IPS-11a (cell line): ENCODE results near the gene C14orf93.

Source experiments
- H3K4me3 ChIP-seq: one replicate; pipeline ENCODE4 v1.5.1; 2013; ENCODE audit warnings: low read depth, low read length, control low read depth

C14orf93 gene

DNA sequence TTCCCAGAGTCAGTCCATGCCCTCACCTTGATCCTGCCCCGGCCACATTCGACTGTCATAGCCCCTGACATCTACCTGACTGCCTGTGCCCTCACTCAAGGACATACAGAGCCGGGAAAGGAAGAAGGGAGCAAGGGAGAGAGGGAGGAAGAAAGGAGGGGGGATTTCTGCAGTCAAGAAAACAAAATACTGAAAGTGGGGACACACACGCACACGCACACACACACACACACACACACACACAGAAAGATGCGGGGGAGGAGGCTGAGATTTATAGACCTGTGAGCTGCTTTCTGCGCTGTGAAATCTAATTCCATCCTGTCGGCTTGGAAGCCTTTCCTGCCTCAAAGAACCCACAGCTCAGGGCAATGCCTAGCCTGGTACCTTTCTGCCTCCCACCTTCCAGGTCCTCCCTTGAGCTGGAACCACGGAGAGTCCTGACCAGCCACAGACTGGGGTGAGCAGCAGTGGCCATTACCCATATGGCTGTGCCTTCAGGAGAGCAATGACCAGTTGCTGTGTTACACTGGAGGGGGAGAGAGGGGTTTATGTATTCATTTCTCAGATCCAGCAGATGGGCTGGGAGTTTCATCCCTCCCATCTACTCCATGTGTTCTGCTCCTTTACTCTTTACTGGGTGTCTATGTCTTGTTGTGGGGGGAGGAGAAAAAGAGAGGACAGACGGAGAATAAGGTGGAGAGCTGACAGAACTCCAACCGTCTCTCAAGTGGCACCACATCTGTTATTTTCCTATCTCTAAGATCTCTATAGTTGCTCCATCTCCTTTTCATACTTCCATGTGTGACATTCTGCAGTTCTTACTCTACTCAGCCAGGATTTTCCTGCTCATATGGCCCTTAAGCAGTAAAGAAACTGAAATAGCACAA is 12.9 kb downstream of the C14orf93 start:
- H3K4me3 ChIP-seq, result no peak overlapping the region

DNA sequence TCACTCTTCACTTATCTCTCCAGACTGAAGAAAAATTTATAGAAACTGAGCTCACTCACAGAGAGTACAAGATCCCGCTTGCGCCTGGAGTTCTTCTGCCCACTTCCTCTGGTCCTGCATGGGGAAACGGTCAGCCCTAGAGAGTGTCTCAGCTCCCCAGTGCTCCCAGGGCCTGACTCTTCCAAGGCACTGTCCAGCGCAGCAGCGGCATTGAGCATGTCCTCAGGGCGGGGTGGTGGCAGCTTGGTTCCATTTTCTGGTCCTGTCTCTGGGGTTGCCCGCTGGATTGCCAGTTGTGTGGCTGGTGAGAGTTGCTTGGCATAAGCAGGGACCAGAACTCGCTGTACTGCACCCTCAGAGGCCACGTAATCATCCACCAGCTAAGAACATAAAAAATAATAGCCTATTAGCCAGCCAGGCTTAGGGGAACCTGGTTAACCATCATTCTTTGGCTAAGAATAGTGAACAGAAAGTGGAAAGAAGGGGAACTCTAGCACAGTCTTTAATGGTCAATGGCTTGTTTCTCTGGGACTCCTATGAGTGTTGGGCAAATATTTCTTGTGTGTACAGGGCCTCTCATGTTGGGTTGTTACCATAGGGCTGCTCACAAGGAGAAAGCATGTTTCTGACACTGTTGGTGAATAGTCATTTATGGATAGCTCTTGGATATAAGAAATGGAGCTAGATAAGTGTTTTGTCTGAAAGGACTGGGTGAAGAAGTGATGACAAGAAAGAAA is 13.9 kb downstream of the C14orf93 start:
- no peak overlapping the region for H3K4me3 ChIP-seq

DNA sequence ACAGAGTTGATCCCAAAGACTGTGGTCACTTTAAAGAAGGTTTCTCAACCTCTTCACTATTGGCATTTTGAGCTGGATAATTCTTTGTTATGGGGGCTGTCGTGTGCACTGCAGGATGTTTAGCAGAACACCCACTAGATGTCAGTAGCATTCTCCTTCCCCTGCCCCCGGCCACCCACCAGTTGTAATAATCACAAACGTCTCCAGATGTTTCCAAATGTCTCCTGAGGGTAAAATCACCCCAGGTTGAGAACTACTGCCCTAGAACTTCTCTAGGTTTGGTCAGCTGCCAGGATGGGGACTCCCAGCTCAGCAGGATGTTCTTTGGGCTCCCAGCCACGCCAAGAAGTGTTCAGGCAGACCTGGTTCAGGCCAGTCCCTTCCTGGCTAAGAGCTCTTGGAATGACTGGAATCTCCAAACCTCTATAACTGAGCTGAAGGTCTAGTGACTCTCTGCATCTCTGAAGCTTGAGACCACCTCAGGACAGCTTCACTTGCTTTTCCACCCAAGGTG is 15.1 kb downstream of the C14orf93 start:
- no peak overlapping the region for H3K4me3 ChIP-seq

- no peak overlapping the region for H3K4me3 ChIP-seq
Measured at GRCh38 chr14:22993517-22993916, 16.4 kb downstream of the C14orf93 start.

GRCh38 chr14:22991852-22992251 is 18.1 kb downstream of the C14orf93 start:
- H3K4me3 ChIP-seq, result no peak overlapping the region

GRCh38 chr14:22987291-22987690 is 22.7 kb downstream of the C14orf93 start:
- H3K4me3 ChIP-seq, result no peak overlapping the region

GRCh38 chr14:22986508-22987054 is 23.4 kb downstream of the C14orf93 start:
- H3K4me3 ChIP-seq, result no peak overlapping the region

DNA sequence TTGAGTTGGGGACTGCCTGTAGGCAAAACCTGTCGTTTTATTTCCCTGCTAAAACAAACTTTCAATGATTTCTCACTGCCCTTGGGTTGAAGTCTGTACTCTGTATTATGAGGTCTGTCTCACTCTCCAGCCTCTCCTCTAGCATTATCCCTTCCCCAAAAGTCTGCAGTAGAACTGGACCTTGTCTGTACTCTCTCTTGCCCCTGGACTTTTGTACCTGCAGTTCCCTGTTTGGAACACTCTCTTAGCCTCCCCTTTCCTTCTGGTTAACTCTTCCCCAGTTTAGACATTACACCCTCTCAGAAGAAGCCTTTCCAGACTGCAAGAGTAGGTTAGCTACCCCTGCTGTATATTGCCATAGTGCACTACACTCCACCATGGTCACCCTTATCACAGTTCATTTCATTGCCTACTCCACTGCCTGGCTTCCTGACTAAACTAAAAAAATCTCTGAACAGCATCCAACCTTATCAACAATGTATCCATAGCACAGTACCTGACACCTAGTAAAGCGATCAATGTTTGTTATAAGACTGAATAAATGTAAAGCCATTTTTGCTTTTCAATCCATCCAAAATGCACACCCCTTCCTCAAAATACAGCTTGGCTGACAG is 23.9 kb downstream of the C14orf93 start:
- H3K4me3 ChIP-seq, result no peak overlapping the region

DNA sequence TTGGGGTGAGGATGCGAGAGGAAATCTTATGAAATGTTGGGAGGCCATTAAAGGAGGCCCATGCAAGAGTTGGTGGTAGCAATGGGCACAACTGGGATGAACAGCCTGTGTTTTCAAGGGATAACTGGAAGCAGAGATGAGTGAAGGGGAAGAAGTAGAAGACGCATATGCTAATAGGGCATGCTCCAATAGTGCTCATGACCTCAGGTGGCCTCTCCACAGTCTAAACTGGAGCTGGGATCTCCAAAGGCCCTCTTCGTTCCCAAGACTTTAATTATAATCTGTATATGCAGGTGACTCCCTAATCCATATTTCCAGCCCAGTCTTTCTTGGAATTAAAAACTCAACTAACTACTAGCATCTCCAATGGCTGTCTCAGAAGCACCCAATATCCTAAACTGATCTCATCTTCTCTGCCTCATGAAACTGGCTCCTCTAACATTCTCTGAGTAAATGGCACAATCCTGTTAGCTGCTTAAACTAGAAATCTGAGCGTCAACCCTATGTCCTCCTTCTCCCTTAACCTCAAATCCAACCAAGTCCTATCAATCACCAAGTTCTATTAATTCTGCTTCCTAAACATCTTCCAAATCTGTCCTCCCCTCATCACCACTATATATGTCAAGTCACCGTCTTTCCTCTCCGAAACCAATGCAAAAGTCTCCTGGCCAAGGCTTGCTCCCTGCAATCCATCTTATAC is 24.8 kb downstream of the C14orf93 start:
- no peak overlapping the region for H3K4me3 ChIP-seq

GRCh38 chr14:22982477-22983245 is 27.3 kb downstream of the C14orf93 start, which contains the start of gene AJUBA:
Gene AJUBA (minus strand): TSS chr14:22982551. CDS start chr14:22982266, 285 bp downstream.
- H3K4me3 ChIP-seq, result peak within 1 kb of the TSS; percentile 82

- peak overlapping the region; percentile 82 for H3K4me3 ChIP-seq
Measured at GRCh38 chr14:22981876-22982476, 28.0 kb downstream of the C14orf93 start.

- H3K4me3 ChIP-seq, result peak overlapping the region; percentile 82
Measured at GRCh38 chr14:22981090-22981875, 28.7 kb downstream of the C14orf93 start.

GRCh38 chr14:22980672-22981089 is 29.3 kb downstream of the C14orf93 start:
- H3K4me3 ChIP-seq, result peak overlapping the region; percentile 82

GRCh38 chr14:22979748-22980392 is 30.1 kb downstream of the C14orf93 start:
- peak overlapping the region; percentile 42 for H3K4me3 ChIP-seq

DNA sequence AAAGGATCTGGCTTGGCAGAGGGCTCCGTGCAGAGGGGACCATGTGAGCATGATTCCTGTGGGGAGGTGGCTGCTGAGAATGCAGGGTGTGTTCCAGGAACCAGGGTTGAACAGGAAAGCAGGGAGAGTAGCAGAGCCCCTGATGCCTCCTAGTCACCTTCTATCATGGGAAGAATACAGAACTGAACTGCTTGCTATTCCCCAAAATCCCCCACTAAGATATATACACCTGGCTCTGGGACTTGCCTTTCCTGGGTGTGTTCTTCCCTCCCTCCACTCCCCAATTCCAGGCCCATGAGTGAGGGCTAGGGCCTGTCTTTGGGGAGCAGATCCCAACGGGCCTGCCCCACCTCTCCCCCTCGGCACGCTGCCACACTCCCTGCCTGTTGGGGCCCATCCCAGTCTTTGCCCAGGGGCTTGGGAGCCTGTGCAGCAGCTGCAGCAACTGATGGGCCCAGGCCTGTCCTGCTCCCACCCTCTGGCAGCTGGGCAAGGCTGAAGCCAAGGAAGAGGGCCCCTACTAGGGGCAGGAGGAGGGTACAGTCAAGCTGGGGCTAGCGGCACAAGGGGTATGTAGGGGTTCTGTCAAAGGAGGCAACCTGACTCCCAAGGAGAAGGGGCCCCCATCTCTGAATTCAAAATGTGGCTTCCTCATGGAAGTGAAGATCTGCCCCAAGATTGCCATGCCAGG is 30.8 kb downstream of the C14orf93 start:
- H3K4me3 ChIP-seq, result no peak overlapping the region

DNA sequence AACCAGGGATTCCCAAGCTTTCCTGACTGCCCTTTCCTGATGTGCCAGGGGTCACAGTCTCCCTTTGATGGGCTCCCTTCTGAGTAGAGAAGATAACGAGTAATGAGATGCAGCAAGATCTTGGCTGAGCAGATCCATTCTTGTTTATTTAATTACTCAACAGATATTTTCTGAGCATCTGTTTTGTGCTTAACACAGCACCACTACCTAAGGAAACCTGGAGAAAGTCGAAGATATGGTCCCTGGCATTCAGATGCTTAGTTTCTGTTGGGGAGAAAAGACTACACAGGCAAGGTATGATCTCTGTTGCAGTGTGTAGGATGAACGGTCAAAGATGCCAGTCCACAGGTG is 31.5 kb downstream of the C14orf93 start:
- no peak overlapping the region for H3K4me3 ChIP-seq

DNA sequence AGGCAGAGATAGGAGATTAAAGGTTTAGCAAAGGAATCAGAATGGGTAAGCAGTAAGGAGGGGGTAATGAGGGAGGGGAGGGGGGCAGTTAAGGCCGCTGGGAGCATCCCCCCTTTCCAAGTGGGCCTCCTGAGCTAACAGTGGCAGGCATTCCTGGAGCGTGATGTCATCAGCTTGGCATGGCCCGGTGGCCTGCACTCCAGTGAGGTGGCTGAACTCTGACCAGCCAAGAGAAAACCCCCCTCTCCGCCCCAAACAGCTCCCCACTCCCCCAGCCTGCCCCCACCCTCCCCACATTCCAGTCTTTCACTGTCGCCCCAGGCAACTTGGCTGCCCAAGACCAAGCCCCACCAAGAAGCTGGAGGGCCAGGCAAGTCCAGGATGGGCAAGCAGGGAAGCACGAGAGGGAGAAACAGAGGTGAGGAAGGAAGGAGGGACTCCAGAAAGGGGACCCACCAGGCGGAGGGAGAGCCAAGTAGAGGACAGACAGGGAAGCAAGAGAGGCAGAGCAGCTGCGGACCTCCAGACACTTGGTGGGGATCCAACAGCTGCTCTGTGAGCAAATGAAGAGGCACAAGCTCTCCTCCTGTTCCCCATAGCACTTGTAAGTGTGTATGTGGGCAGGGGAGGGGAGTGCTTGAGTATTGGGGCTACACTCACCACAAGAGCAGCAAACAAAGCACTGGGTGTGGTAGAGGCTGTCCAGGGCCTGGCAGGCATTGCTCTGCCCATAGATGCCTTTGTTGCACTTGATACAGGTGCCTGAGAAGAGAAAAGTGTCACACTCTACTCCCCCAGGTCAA is 32.1 kb downstream of the C14orf93 start:
- no peak overlapping the region for H3K4me3 ChIP-seq
